22Rv1 (cell line): ENCODE data around the gene SH3RF2.
A peak's percentile ranks its signal among the peaks of the same experiment; 100 is the strongest.
"Not testable (repeated sequence)": the region's sequence is repeated elsewhere in the genome, so short reads cannot be mapped to it uniquely, and the experiment has no call there.

Source experiments
- H3K27ac ChIP-seq: fragments of 450-650 bp; 2 replicates; pipeline ENCODE4 v1.5.1; 2017
- CTCF ChIP-seq: fragments of 450-650 bp; IDR thresholded peaks from 2 replicates; pipeline ENCODE4 v1.5.1; 2017; ENCODE audit warnings: mild to moderate bottlenecking
- ZFX ChIP-seq: fragments of 450-650 bp; IDR thresholded peaks from 2 replicates; pipeline ENCODE4 v1.6.1; 2017; ENCODE audit warnings: antibody characterized with exemption, borderline replicate concordance

SH3RF2 gene

GRCh38 chr5:146006470-146007190 is 70.3 kb downstream of the SH3RF2 start:
- TF ChIP-seq ZFX (no peak), CTCF (no peak)
- no peak overlapping the region for H3K27ac ChIP-seq

DNA sequence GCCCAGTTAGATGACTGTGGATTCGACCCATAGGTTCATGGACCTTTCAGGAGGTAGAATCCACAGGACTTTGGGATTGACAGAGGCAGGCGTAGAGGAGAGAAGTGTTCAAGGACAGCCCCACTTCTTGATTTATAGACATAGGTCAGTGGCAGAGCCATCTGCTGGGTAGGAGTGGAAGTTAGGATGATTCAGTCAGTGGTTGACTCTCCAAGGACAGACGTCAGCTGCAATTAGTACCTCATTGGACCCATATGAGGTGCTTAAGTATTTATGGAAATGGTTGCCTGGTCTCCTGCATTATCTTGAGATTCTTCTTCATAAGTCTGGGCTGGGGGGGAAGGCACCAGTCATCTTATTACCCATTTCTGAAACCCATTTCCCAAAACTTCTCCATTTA is 70.9 kb downstream of the SH3RF2 start:
- no peak for TF ChIP-seq ZFX
- 0 out of 2 replicates have a peak, but pooled peaks have one; percentile 10 for TF ChIP-seq CTCF
- no peak overlapping the region for H3K27ac ChIP-seq

DNA sequence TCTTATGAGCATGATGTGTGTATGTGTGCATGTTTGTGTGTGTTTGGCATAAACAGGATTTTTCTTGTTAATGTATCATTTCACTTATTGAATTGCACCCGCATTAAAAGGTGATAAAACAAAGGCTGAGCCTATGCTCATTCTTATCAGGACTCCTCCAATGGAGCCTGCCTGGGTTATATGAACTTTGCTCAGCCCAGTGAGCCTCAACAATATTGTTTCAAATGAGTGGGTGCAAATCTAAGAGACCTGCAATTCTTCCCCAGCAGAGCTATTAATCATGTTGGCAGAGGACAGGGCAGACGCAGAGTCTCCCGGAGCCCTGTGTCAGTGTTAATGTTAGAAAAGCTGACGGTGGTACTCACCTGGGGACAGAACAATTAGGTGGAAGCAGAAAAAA is 71.6 kb downstream of the SH3RF2 start:
- no peak overlapping the region for H3K27ac ChIP-seq
- TF ChIP-seq CTCF: no peak
- TF ChIP-seq ZFX: no peak

GRCh38 chr5:146009020-146009419 is 72.6 kb downstream of the SH3RF2 start:
- no peak overlapping the region for H3K27ac ChIP-seq
- TF ChIP-seq CTCF: no peak
- TF ChIP-seq ZFX: no peak

GRCh38 chr5:146010447-146010846 is 74.1 kb downstream of the SH3RF2 start:
- H3K27ac ChIP-seq: not testable (repeated sequence)

DNA sequence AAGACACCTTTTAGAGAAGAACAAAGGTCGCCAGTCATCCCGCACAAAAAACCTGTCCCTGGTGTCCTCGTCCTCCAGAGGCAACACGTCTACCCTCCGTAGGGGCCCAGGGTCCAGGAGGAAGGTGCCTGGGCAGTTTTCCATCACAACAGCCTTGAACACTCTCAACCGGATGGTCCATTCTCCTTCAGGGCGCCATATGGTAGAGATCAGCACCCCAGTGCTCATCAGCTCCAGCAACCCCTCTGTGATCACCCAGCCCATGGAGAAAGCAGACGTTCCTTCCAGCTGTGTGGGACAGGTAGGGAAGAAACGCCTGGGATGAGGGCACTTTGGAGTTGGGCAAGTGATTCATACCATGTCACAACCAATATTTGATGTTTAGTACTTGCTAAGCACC is 77.4 kb downstream of the SH3RF2 start:
- H3K27ac ChIP-seq: no peak overlapping the region
- TF ChIP-seq CTCF (no peak), ZFX (no peak)

DNA sequence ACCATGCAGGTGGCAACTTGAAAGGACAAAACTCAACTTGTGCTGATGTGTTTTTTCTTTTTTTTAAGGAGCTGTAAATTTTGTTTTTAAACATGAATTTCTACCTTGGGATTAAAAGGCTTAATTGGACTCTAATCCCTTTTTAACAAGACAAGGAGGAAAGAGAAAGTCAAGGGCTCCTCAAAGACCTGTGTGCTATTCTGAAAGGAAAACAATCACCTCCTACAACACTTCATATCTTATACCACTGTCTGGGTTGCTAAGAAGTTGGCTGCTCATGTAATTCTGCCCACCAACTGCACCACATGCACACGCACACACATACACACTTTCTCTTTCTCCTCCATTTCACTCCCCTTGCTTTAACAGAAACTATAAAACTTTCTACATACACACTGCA is 78.6 kb downstream of the SH3RF2 start:
- no peak overlapping the region for H3K27ac ChIP-seq
- TF ChIP-seq ZFX (no peak), CTCF (no peak)
